ENCODE data around the gene HAUS1.
"Not testable (repeated sequence)": the region's sequence is repeated elsewhere in the genome, so short reads cannot be mapped to it uniquely, and the experiment has no call there.

HAUS1 gene

DNA sequence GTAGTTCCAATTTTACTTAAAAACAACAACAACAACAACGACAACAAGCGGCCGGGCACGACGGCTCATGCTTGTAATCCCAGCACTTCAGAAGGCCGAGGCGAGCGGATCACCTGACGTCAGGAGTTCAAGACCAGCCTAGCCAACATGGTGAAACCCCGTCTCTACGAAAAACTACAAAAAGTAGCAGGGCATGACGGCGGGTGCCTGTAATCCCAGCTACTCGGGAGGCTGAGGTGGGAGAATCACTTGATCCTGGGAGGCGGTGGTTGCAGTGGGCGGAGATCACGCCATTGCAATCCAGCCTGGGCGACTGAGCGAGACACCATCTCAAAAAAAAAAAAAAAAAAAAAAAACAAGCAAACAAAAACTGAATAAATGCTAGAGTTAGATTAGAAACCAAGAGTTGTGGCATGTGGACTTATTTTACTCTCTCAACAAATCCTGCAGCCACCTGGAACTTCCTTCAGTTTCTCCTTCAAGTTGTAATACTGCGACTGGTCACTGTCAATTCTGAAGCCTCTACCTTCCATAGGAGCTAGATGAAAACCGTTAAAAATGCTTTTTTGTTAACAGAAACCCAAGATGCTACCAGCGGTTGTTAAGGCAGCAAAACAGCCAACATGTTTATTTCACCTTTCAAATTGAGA lies 7.4 kb upstream of the HAUS1 start:
- no peak for DNase-seq

GRCh38 chr18:46097431-46097800 lies 6.8 kb upstream of the HAUS1 start:
- DNase-seq: no peak

DNA sequence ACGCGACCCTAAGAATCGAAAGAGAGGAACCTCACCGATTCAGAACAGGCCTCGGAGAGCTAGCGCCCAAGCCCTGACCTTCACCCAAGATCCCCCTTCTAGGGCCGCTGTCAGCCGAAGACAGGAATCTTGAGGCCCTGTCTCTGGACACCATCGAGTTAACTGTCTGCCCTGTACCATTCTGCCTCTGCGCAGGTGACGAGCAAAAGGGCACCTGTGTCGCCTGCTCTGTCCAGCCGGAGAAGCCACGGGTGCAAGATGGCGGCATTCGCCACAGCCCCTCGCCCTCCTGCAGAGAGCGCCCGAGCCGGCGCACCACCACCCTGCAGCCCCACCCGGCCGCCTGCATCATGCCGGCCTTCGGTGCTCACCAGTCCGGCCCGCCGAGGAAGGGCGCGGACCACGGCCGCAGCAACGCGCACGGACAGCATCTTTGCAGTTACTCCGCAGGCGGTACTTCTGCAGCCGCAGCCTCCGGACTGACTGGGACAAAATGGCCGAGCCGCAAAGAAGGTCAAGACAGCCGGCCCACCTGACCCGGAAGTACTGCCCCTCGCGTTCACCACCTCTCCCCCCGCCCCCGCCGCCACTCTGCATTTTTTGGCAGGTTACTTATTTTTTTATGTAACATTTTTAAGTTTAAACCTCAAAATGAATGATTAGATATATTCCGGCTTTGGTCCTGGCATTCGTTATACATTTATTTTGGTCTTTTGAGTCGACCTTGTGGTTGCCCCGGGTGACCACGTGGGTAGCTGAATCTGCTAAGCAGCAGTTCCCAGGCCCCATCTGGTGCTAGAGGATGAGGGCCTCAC lies 6.2 kb upstream of the HAUS1 start, which contains the start of gene ATP5F1A:
Gene ATP5F1A, minus strand, starts transcription at position 496 of the 815 bp plus-strand sequence. Its CDS starts 65 bp downstream, at position 431.
- DNase-seq: peak; percentile 5 to 72

DNA sequence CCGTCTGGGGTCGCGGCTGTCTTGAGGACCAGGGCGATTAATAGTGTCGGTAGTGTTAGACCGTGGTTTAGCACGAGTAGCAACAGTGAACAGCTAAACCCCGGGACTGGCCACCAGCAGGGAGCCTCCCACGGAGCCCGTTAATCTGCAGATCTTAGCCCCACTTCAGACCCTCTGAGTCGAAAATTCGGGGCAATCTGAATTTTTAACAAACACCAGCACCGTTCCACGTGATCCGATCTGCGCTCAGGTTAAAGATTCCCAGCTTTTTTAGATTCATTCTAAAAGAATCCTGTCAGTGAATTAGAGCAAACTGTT lies 5.6 kb upstream of the HAUS1 start:
- no peak for DNase-seq

DNA sequence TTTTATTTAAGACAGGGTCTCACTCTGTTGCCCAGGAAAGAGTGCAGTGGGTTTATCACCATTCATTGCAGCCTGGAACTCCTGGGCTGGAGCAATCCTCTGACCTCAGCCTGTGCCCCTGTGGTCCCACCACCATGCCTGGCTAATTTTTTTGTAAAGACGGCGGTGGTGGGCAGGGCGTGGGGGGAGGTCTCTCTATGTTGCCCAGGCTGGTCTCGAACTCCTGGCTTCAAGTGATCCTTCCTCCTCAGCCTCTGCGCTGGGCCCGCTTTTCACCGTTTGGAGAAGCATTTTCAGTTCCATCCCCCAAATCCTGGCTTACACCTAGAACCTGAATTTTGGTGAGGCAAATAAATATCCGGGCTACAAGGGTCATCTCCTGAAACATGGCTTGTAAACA lies 4.7 kb upstream of the HAUS1 start:
- no peak for DNase-seq

- no peak for DNase-seq
Measured at GRCh38 chr18:46109386-46109785, 5.2 kb downstream of the HAUS1 start.

DNA sequence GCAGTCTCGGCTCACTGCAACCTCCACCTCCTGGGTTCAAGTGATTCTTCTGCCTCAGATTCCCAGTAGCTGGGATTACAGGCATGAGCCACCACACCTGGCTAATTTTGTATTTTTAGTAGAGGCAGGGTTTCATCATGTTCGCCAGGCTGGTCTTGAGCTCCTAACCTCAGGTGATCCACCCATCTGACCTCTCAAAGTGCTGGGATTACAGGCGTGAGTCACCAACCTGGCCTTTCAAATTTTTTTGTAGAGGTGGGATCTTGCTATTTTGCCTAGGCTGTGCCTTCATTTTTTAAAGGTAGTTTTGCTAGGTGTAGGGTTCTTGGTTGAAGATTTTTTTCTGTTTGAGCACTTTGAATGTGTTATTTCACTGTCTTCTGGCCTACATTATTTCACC lies 6.2 kb downstream of the HAUS1 start:
- DNase-seq: no peak

- no peak for DNase-seq
Measured at GRCh38 chr18:46113751-46114150, 9.6 kb downstream of the HAUS1 start.

DNA sequence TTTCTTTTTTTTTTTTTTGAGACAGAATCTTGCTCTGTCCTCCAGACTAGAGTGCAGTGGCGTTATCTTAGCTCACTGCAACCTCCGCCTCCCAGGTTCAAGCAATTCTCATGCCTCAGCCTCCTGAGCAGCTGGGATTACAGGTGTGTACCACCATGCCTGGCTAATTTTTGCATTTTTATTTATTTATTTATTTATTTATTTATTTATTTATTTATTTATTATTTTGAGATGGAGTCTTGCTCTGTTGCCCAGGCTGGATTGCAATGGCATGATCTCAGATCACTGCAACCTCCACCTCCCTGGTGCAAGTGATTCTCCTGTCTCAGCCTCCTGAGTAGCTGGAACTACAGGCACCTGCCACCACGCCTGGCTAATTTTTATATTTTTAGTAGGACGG lies 22.4 kb downstream of the HAUS1 start:
- DNase-seq: not testable (repeated sequence)

GRCh38 chr18:46130061-46130460 lies 25.9 kb downstream of the HAUS1 start:
- no peak for DNase-seq

DNA sequence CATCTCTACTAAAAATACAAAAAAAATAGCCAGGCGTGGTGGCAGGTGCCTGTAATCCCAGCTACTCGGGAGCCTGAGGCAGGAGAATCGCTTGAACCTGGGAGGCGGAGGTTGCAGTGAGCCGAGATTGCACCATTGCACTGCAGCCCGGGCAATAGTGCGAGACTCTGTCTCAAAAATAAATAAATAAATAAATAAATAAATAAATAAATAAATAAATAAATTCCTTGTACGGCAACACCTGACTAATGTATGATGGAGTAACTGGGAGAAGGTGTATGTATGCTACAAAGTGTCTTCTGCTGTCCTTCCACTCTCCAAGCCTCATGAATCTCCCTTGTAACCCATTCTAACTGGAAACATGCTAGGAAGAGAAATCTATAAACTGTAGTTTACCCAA lies 26.4 kb downstream of the HAUS1 start:
- DNase-seq: not testable (repeated sequence)

DNA sequence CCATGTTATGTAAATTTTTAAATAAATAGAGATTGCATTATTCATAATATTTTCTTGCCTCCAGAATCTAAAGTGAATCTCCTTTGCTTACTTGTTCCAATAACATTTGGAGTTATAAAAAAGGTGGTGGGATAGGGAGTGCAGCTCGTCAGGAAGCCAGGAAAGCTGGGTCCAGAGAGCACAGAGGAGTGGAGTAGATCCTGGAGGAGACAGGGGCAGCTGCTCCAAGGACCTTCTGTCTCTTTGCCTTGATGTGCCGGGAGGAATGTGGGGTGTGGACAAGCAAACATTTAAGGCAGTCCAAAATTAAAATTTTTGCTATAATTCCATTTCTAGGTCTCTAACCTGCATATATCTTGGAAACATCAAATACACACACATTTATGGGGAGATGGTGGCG lies 29.3 kb downstream of the HAUS1 start:
- DNase-seq: no peak

- DNase-seq: no peak
Measured at GRCh38 chr18:46134920-46135675, 30.9 kb downstream of the HAUS1 start.

- no peak for DNase-seq
Measured at GRCh38 chr18:46140173-46140572, 36.0 kb downstream of the HAUS1 start.

DNA sequence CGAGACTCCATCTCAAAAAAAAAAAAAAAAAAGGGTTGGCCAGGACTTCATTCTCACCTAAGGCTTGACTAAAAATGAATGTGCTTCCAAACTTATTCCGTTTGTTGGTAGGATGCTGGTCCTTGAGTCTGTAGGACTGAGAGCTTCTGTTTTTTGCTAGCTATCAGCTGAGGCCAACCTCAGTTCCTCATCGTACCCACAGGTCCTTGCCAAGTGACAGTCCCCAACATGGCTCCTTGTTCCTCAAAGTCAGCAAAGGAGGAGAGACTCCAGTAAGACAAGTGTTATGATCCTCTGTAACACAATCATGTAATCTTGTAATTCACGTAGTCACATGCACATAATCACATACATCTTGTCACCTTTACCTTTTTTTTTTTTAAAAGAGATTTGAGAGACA lies 37.0 kb downstream of the HAUS1 start:
- no peak for DNase-seq

DNA sequence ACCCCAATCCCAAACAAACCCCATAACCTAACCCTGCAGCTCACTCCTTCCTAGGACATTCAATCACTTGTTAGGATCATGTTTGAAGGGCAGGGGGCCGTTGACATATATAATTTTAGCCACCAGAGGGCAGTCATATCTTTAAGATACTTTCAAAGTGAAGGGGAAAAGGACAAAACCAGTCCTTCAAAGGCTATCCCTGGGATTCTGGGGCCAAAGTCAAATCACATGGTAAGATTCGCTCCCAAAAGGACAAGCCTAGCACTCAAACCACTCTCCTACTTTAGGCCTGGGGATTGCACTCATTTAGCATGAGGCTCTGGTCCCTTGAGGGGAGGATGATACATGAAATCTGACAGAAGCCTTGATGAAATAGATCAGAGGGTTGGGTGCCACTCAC lies 44.6 kb downstream of the HAUS1 start:
- peak in 1 of 2 experiments; percentile 49 for DNase-seq

GRCh38 chr18:46152436-46152807 lies 48.2 kb downstream of the HAUS1 start:
- peak; percentile 48 to 57 for DNase-seq

GRCh38 chr18:46152808-46153617 lies 48.8 kb downstream of the HAUS1 start:
- DNase-seq: peak in 1 of 2 experiments; percentile 41

- DNase-seq: peak; percentile 41 to 74
Measured at GRCh38 chr18:46155641-46156051, 51.5 kb downstream of the HAUS1 start.

GRCh38 chr18:46156124-46156745 lies 52.0 kb downstream of the HAUS1 start:
- DNase-seq: no peak

GRCh38 chr18:46156843-46157242 lies 52.7 kb downstream of the HAUS1 start:
- DNase-seq: no peak

DNA sequence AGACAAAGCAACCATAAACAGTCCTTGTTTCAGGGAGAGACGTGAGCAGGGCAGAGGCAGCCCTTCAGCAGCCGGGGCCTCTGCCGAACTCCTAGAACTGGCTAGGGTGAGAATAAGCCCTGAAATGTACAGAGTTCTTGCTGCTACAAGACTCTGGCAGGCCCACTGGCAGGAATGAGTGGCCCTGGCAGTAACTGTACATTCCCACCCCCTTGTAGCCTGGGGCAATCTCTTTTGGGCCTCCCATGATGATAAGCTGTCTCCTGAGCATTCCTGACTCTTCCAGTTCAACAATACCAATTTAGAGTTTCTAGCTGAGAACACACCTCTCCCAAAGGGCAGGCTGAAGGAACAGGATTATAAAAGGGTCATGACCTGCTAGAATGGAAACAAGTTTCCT lies 54.3 kb downstream of the HAUS1 start:
- no peak for DNase-seq
